CD4-positive, alpha-beta memory T cell (primary cell): ENCODE measurements around the gene UBE2U. TPM values are rescaled to one million over a fixed set of nuclear protein-coding genes. Genes with fewer than 3 reads are reported as not detected.

Experiments
- CTCF ChIA-PET: fragments of 350-600 bp; sonication (Branson Sonifier 250); formaldehyde crosslinking; loops from one replicate; lab custom pipeline; 2021; ENCODE audit warnings: inconsistent platforms; ENCODE audit not compliant: partially characterized antibody; lab: Charles Lee
- POLR2A ChIA-PET: fragments of 350-600 bp; sonication (Branson Sonifier 250); formaldehyde crosslinking; loops from one replicate; lab custom pipeline; 2021; ENCODE audit not compliant: partially characterized antibody; lab: Charles Lee
- DNase-seq, 5 donors: peaks; one replicate each; pipeline versions ENCODE4 v3.0.0 to v3.0.0-alpha.2; 2020 to 2022; ENCODE audit warnings: mixed read lengths in 1 of 5
- H3K27ac ChIP-seq: one replicate; pipeline ENCODE4 v1.7.0; 2013; ENCODE audit warnings: low read depth, low read length
- H3K27me3 ChIP-seq: 2 replicates; pipeline ENCODE4 v1.7.0; 2013; ENCODE audit warnings: mild to moderate bottlenecking, low read length, moderate library complexity; ENCODE audit not compliant: insufficient read depth
- H3K36me3 ChIP-seq: 2 replicates; pipeline ENCODE4 v1.7.0; 2013; ENCODE audit warnings: mild to moderate bottlenecking, low read length, moderate library complexity; ENCODE audit not compliant: insufficient read depth
- H3K4me1 ChIP-seq: 2 replicates; pipeline ENCODE4 v1.7.0; 2013; ENCODE audit warnings: mild to moderate bottlenecking, low read length, moderate library complexity; ENCODE audit not compliant: insufficient read depth
- H3K4me3 ChIP-seq, 2 donors: one replicate each; pipeline ENCODE4 v1.7.0; 2013; ENCODE audit warnings: low read length in 2 of 2, mild to moderate bottlenecking in 1 of 2
- H3K9me3 ChIP-seq, 2 donors: one replicate each; pipeline ENCODE4 v1.7.0; 2013; ENCODE audit warnings: low read length in 2 of 2, control low read depth in 1 of 2; ENCODE audit not compliant: control insufficient read depth in 1 of 2
- H3K27ac Mint-ChIP-seq, 7 donors: one replicate each; pipeline ENCODE4 v1.8.0; 2020 to 2021; ENCODE audit warnings: mixed read lengths in 7 of 7, mild to moderate bottlenecking in 6 of 7, inconsistent platforms in 3 of 7, moderate library complexity in 3 of 7
- H3K27me3 Mint-ChIP-seq, 2 donors: one replicate each; pipeline ENCODE4 v1.8.0; 2020 to 2021; ENCODE audit warnings: mixed read lengths in 2 of 2
- H3K36me3 Mint-ChIP-seq, 2 donors: one replicate each; pipeline ENCODE4 v1.8.0; 2020 to 2021; ENCODE audit warnings: mixed read lengths in 2 of 2, inconsistent platforms in 1 of 2, mild to moderate bottlenecking in 1 of 2
- H3K4me1 Mint-ChIP-seq, 4 donors: one replicate each; pipeline ENCODE4 v1.8.0; 2020 to 2021; ENCODE audit warnings: mixed read lengths in 4 of 4, mild to moderate bottlenecking in 1 of 4
- H3K4me3 Mint-ChIP-seq, 8 donors: one replicate each; pipeline ENCODE4 v1.8.0; 2020 to 2021; ENCODE audit warnings: mixed read lengths in 8 of 8, mild to moderate bottlenecking in 7 of 8, moderate library complexity in 6 of 8, inconsistent platforms in 3 of 8
- H3K9me3 Mint-ChIP-seq, 8 donors: one replicate each; pipeline ENCODE4 v1.8.0; 2020 to 2021; ENCODE audit warnings: mixed read lengths in 8 of 8, mild to moderate bottlenecking in 5 of 8, inconsistent platforms in 3 of 8, moderate library complexity in 1 of 8
- intact Hi-C: fragments of 100-400 bp; cut with micrococcal nuclease; formaldehyde crosslinking; loops from one replicate; pipeline ENCODE4 v1.15.1; 2023
- polyA plus RNA-seq, 2 donors: library from polyadenylated mRNA; unstranded; fragments of 300-500 nt; fragmentation: Illumina TruSeq; gene quantifications; one replicate each; pipeline ENCODE4 v1.2.3, GENCODE V29; 2021
- total RNA-seq, 2 experiments: library from RNA; stranded (reverse); gene quantifications; one replicate each; pipeline ENCODE4 v1.2.3, GENCODE V29; 2021

Gene UBE2U
- total and polyA plus RNA-seq, 4 experiments from 2014 or later, result not detected

DNA sequence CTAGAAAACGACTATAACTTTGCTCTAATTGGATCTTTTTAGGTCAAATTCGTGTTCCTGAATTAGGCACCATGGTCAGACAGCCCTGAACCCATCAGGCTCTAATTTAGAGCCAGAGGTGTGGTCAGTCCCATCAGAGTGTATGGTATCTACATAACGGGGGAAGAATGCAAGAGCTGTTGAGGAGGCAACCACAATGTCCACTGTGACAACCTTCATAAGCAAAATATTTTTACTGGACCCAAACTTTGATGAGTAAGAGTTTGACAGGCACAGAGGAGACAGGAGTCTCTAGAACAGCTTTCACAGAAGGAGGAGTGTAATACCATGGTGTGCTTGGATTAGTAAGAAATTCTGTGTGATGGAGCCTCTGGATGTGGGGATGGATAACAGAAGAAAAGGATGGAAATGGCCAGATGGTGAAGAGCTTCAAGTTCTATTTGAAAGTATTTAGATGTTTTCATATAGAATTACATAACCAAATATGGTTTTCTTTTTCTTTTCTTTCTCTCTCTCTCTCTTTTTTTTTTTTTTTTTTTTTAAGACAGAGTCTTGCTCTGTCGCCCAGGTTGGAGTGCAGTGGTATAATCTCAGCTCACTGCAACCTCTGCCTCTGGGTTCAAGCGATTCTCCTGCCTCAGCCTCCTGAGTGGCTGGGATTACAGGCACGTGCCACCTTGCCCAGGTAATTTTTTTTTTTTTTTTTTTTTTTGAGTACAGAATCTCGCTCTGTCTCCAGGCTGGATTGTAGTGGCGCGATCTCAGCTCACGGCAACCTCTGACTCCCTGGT, 24.9 kb downstream of the UBE2U start:
- ChIA-PET CTCF (interaction anchor here (1.0 kb wide), 1 partner anchor 18 kb away, joined by 5 read pairs; no protein-coding TSS in a partner anchor), POLR2A (no interaction called here)
- H3K27ac ChIP-seq, result no peak overlapping the region
- peaks cover 9 to 18% of the 10 kb centered on the region in 2 donors for H3K27me3 Mint-ChIP-seq
- intact Hi-C loops, result no loop called here
- no peaks in the 10 kb centered on the region for H3K36me3 Mint-ChIP-seq
- H3K4me3 Mint-ChIP-seq, result no peak overlapping the region
- no peak for DNase-seq
- no peak overlapping the region for H3K27ac Mint-ChIP-seq
- no peaks in the 10 kb centered on the region for H3K4me1 ChIP-seq
- no peaks in the 10 kb centered on the region for H3K27me3 ChIP-seq
- no peaks in the 10 kb centered on the region for H3K36me3 ChIP-seq
- H3K4me1 Mint-ChIP-seq, result no peaks in the 10 kb centered on the region
- no peak overlapping the region for H3K4me3 ChIP-seq
- peaks cover 0 to 1% (median 0%) of the 10 kb centered on the region in 8 donors for H3K9me3 Mint-ChIP-seq
- H3K9me3 ChIP-seq, result no peaks in the 10 kb centered on the region

DNA sequence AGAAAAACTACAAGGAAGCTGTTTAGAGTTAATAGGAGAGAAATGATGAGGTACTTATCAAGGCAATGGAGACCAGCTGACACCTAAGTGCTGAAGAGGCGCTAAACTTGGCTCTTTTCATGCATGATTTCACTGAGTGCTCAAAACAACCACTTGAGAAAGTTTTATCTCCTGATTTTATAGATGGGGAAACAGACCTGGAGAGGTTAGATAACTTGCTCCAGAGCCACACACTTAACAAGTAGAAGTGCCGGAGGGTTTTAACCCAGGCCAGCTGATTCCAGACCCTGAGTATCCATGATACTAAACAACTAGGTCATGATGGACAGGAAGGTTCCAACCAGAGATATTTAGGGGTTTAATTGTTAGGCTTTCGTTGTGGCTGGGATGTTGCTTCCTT, 25.9 kb downstream of the UBE2U start:
- H3K4me1 Mint-ChIP-seq, result no peaks in the 10 kb centered on the region
- peaks cover 0 to 1% (median 0%) of the 10 kb centered on the region in 8 donors for H3K9me3 Mint-ChIP-seq
- ChIA-PET CTCF (no interaction called here), POLR2A (no interaction called here)
- H3K4me1 ChIP-seq, result no peaks in the 10 kb centered on the region
- no peak overlapping the region for H3K27ac Mint-ChIP-seq
- no peaks in the 10 kb centered on the region for H3K9me3 ChIP-seq
- peaks cover 17 to 25% of the 10 kb centered on the region in 2 donors for H3K27me3 Mint-ChIP-seq
- no peak for DNase-seq
- H3K4me3 ChIP-seq, result no peak overlapping the region
- intact Hi-C loops, result no loop called here
- H3K27me3 ChIP-seq, result no peaks in the 10 kb centered on the region
- no peaks in the 10 kb centered on the region for H3K36me3 Mint-ChIP-seq
- no peak overlapping the region for H3K4me3 Mint-ChIP-seq
- H3K27ac ChIP-seq, result no peak overlapping the region
- H3K36me3 ChIP-seq, result no peaks in the 10 kb centered on the region

DNA sequence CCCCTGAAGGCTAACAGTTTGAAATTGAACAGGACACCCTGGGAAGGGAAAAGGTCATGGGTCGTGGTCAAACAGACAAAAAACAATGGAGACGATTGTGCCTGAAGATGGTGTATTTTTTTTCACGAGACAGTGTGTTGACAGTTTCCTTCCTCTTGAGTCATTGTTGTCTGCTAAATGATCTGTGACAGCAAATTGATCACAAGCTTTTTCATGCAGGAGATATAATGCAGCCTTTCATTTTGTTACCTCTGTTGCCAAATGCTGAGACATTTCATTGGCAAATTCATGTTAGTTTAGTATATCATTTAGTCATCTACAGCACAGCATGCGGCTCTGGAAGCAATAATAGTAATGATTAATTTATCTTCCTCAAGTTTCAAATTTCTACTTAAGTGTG, 27.7 kb downstream of the UBE2U start:
- no peaks in the 10 kb centered on the region for H3K9me3 Mint-ChIP-seq
- no peaks in the 10 kb centered on the region for H3K9me3 ChIP-seq
- no peak overlapping the region for H3K27ac Mint-ChIP-seq
- POLR2A ChIA-PET, result no interaction called here
- no peaks in the 10 kb centered on the region for H3K4me1 Mint-ChIP-seq
- CTCF ChIA-PET, result no interaction called here
- H3K27ac ChIP-seq, result no peak overlapping the region
- no peaks in the 10 kb centered on the region for H3K27me3 ChIP-seq
- peaks cover 17 to 25% of the 10 kb centered on the region in 2 donors for H3K27me3 Mint-ChIP-seq
- H3K36me3 ChIP-seq, result no peaks in the 10 kb centered on the region
- no peaks in the 10 kb centered on the region for H3K4me1 ChIP-seq
- H3K4me3 Mint-ChIP-seq, result no peak overlapping the region
- H3K36me3 Mint-ChIP-seq, result no peaks in the 10 kb centered on the region
- intact Hi-C loops, result no loop called here
- no peak overlapping the region for H3K4me3 ChIP-seq
- DNase-seq, result no peak

DNA sequence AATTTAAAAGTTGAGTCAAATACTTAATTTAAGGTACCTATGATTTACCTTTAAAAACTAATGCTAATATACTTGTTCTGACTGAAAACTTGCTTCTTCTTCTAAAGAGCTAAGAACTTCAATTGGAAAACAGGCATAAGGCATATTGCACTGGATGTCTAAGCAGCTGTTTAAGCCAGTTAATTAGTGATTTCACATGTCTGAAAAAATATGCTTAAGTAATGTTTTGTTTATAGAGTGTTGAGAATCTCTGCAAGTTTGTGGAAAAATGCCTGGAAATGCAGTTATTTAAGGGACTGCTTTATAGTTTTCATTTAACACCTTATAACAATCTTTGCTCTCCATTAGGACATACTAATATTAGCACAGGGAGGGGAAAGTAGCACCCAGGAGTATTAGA, 28.2 kb downstream of the UBE2U start:
- Histone ChIP-seq H3K4me3 (no peak overlapping the region), H3K9me3 (no peaks in the 10 kb centered on the region), H3K36me3 (no peaks in the 10 kb centered on the region), H3K4me1 (no peaks in the 10 kb centered on the region), H3K27ac (no peak overlapping the region), H3K27me3 (no peaks in the 10 kb centered on the region)
- Mint-ChIP-seq H3K9me3 (no peaks in the 10 kb centered on the region), H3K36me3 (no peaks in the 10 kb centered on the region), H3K27ac (no peak overlapping the region), H3K4me3 (no peak overlapping the region), H3K4me1 (no peaks in the 10 kb centered on the region), H3K27me3 (peaks cover 17 to 25% of the 10 kb centered on the region in 2 donors)
- intact Hi-C loops, result no loop called here
- DNase-seq, result no peak
- CTCF ChIA-PET, result interaction anchor here (0.6 kb wide), 1 partner anchor 592 kb away, joined by 3 read pairs; no protein-coding TSS in a partner anchor
- POLR2A ChIA-PET, result no interaction called here

DNA sequence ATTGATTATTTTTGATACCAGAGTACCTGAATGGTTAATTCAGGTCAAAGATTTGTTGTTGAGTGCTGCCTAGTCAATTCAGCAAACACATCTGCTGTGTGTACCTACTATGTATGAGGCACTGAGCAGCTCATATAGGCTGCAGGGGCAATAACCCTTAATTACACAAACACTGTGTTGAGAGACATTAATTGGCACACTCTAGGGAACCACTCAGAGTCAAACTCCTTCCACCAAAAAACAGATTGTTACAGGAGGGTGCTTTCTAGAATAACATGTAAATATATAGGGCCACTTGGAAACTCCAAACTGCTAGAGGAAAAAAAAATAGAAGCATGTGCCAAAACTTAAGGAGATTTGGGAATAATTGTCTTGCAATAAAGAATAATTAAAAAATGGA, 31.3 kb downstream of the UBE2U start:
- Histone ChIP-seq H3K27me3 (no peaks in the 10 kb centered on the region), H3K4me1 (no peaks in the 10 kb centered on the region), H3K27ac (no peak overlapping the region), H3K36me3 (no peaks in the 10 kb centered on the region), H3K9me3 (no peaks in the 10 kb centered on the region), H3K4me3 (no peak overlapping the region)
- intact Hi-C loops, result no loop called here
- DNase-seq, result no peak
- Mint-ChIP-seq H3K36me3 (no peaks in the 10 kb centered on the region), H3K4me1 (no peaks in the 10 kb centered on the region), H3K9me3 (no peaks in the 10 kb centered on the region), H3K4me3 (no peak overlapping the region), H3K27me3 (peaks cover 19% of the 10 kb centered on the region in 2 donors), H3K27ac (no peak overlapping the region)
- POLR2A ChIA-PET, result no interaction called here
- CTCF ChIA-PET, result interaction anchor here (1.1 kb wide), 1 partner anchor 11 kb away, joined by 3 read pairs; no protein-coding TSS in a partner anchor

DNA sequence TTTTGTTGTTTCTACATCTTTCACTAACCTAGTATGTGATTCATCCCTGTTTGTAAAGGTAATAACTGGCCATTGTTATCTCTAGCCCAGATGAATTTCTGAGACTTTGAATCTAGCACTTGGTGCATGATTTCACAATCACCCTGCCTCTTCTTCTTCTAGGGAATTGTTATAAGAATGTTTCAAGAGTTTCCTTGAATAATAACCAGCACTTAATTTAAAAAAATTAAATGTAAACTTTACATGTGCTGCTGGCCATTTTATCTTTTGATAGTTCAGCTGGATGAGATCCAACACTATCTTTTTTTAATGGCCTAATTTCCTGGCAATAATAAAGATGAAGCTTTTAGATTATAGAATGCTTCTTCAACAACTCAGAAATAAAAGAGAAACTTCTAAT, 31.8 kb downstream of the UBE2U start:
- Histone ChIP-seq H3K9me3 (no peaks in the 10 kb centered on the region), H3K27ac (no peak overlapping the region), H3K36me3 (no peaks in the 10 kb centered on the region), H3K27me3 (no peaks in the 10 kb centered on the region), H3K4me3 (no peak overlapping the region), H3K4me1 (no peaks in the 10 kb centered on the region)
- no peak overlapping the region for H3K4me3 Mint-ChIP-seq
- H3K9me3 Mint-ChIP-seq, result no peaks in the 10 kb centered on the region
- H3K27me3 Mint-ChIP-seq, result peaks cover 16% of the 10 kb centered on the region in 2 donors
- ChIA-PET POLR2A (no interaction called here), CTCF (interaction anchor here (1.1 kb wide), 1 partner anchor 10 kb away, joined by 3 read pairs; no protein-coding TSS in a partner anchor)
- no peak for DNase-seq
- no peaks in the 10 kb centered on the region for H3K4me1 Mint-ChIP-seq
- no peak overlapping the region for H3K27ac Mint-ChIP-seq
- intact Hi-C loops, result no loop called here
- H3K36me3 Mint-ChIP-seq, result no peaks in the 10 kb centered on the region

DNA sequence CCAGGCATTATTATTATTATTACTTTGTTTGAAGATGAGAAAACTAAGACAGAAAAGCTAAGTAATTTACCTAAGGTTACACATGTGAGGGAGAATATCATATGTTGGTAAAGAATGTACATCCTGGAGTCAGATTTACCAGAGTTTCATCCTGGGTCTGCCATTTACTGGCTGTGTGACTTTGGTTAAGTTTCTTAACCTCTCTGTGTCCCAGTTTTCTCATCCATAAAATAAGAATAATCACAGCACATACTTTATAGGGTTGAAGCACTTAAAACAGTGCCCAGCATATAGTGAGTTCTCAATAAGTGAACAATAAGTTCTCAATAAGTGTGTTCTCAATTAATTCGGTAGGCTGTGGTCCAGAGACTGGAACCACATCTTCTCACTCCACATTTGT, 32.5 kb downstream of the UBE2U start:
- ChIA-PET POLR2A (no interaction called here), CTCF (no interaction called here)
- Histone ChIP-seq H3K27ac (no peak overlapping the region), H3K4me1 (no peaks in the 10 kb centered on the region), H3K27me3 (no peaks in the 10 kb centered on the region), H3K36me3 (no peaks in the 10 kb centered on the region), H3K4me3 (no peak overlapping the region), H3K9me3 (no peaks in the 10 kb centered on the region)
- Mint-ChIP-seq H3K4me1 (no peaks in the 10 kb centered on the region), H3K9me3 (no peaks in the 10 kb centered on the region), H3K27ac (no peak overlapping the region), H3K27me3 (peaks cover 11 to 14% of the 10 kb centered on the region in 2 donors), H3K4me3 (no peak overlapping the region), H3K36me3 (no peaks in the 10 kb centered on the region)
- no peak for DNase-seq
- intact Hi-C loops, result no loop called here
